HEK293 (cell line): ENCODE results near the gene FAM168B.

ENCODE experiments used
- CTCF ChIP-seq: fragments of 450-650 bp; formaldehyde crosslinking; IDR thresholded peaks from 2 replicates; pipeline ENCODE4 v1.5.1; 2016; ENCODE audit warnings: missing biosample characterization, missing genetic modification characterization
- PRDM1 ChIP-seq: fragments of 450-650 bp; formaldehyde crosslinking; IDR thresholded peaks from 2 replicates; pipeline ENCODE4; 2016; ENCODE audit warnings: missing biosample characterization, missing genetic modification characterization
- PRDM10 ChIP-seq: fragments of 450-650 bp; formaldehyde crosslinking; IDR thresholded peaks from 2 replicates; pipeline ENCODE4 v1.5.1; 2016; ENCODE audit warnings: missing biosample characterization, missing genetic modification characterization
- REST ChIP-seq: fragments of 450-650 bp; formaldehyde crosslinking; IDR thresholded peaks from 2 replicates; pipeline ENCODE4 v1.5.1; 2016; ENCODE audit warnings: missing biosample characterization, missing genetic modification characterization
- YY1 ChIP-seq: fragments of 450-650 bp; formaldehyde crosslinking; IDR thresholded peaks from 2 replicates; pipeline ENCODE4 v1.5.1; 2018; ENCODE audit warnings: missing biosample characterization, missing genetic modification characterization
- ZFP69B ChIP-seq: fragments of 450-650 bp; formaldehyde crosslinking; IDR thresholded peaks from 2 replicates; pipeline ENCODE4 v1.5.1; 2016; ENCODE audit warnings: missing biosample characterization, missing genetic modification characterization
- ZNF140 ChIP-seq: fragments of 450-650 bp; formaldehyde crosslinking; IDR thresholded peaks from 2 replicates; pipeline ENCODE4 v1.5.1; 2016; ENCODE audit warnings: missing biosample characterization, missing genetic modification characterization
- ZNF274 ChIP-seq, 2 experiments: fragments of 200-500 bp in 1 of 2; fragments of 450-650 bp in 1 of 2; sonication (Bioruptor generic) in 1 of 2; formaldehyde crosslinking in 1 of 2; IDR thresholded peaks; 2 replicates each; pipeline versions ENCODE4 v1.5.1 to v1.6.1; 2014 to 2016; ENCODE audit warnings: borderline replicate concordance in 1 of 2, inconsistent platforms in 1 of 2, low read length in 1 of 2, missing biosample characterization in 1 of 2, missing genetic modification characterization in 1 of 2
- ZSCAN5A ChIP-seq: fragments of 450-650 bp; formaldehyde crosslinking; IDR thresholded peaks from 2 replicates; pipeline ENCODE4 v1.5.1; 2016; ENCODE audit warnings: missing biosample characterization, missing genetic modification characterization

GRCh38 chr2:131056204-131056931, 36.9 kb downstream of the FAM168B start:
- TF ChIP-seq REST, result no peak
- TF ChIP-seq CTCF (tag by site-specific recombination), result no peak
- no peak for TF ChIP-seq ZSCAN5A
- no peak for TF ChIP-seq PRDM1
- no peak for TF ChIP-seq PRDM10 (tag by site-specific recombination)
- no peak for TF ChIP-seq ZFP69B (tag by site-specific recombination)
- TF ChIP-seq ZNF140 (tag by site-specific recombination), result no peak
- TF ChIP-seq ZNF274 (IDR thresholded peaks at IDR 0.05; ENCODE audit: low read length), result no peak
- no peak for TF ChIP-seq ZNF274 (tag by site-specific recombination; IDR thresholded peaks at IDR 0.05; ENCODE audit: borderline replicate concordance)
- TF ChIP-seq YY1, result no peak
